ENCODE results near the gene HCRTR1.

- TF ChIP-seq CTCF (conservative IDR thresholded peaks at IDR 0.05 in 1 of 2, IDR thresholded peaks at IDR 0.05 in 1 of 2; ENCODE audit: extremely low read depth in 1 of 2, insufficient read depth in 1 of 2, low read depth in 1 of 2, low read length in 2 of 2) (no peak), EZH2 (IDR thresholded peaks at IDR 0.05; ENCODE audit: borderline replicate concordance, low read length) (no peak)
Observed at GRCh38 chr1:31617218-31617915, at the start of gene HCRTR1.
